CD8-positive, alpha-beta memory T cell (primary cell): Measurements from ENCODE around the gene AUTS2. TPM values are rescaled to one million over a fixed set of nuclear protein-coding genes. Genes with fewer than 3 reads are reported as not detected.

ENCODE experiments used
- CTCF ChIA-PET: fragments of 350-600 bp; sonication (Branson Sonifier 250); formaldehyde crosslinking; loops from one replicate; lab custom pipeline; 2021; ENCODE audit warnings: antibody characterized with exemption; lab: Charles Lee
- POLR2A ChIA-PET: fragments of 350-600 bp; sonication (Branson Sonifier 250); formaldehyde crosslinking; loops from one replicate; lab custom pipeline; 2021; ENCODE audit warnings: antibody characterized with exemption; lab: Charles Lee
- DNase-seq, 5 donors: peaks; one replicate each; pipeline versions ENCODE4 v3.0.0 to v3.0.0-alpha.2; 2020 to 2022; ENCODE audit warnings: mixed read lengths in 1 of 5
- H3K27ac ChIP-seq: one replicate; pipeline ENCODE4 v1.7.0; 2013; ENCODE audit warnings: low read depth, mild to moderate bottlenecking, low read length, moderate library complexity
- H3K27me3 ChIP-seq: 2 replicates; pipeline ENCODE4 v1.7.0; 2013; ENCODE audit warnings: low read length, mild to moderate bottlenecking; ENCODE audit not compliant: insufficient read depth, poor library complexity, severe bottlenecking
- H3K36me3 ChIP-seq: 2 replicates; pipeline ENCODE4 v1.7.0; 2013; ENCODE audit warnings: mild to moderate bottlenecking, low read length, moderate library complexity; ENCODE audit not compliant: insufficient read depth
- H3K4me1 ChIP-seq: 2 replicates; pipeline ENCODE4 v1.7.0; 2013; ENCODE audit warnings: mild to moderate bottlenecking, low read length, moderate library complexity; ENCODE audit not compliant: insufficient read depth
- H3K4me3 ChIP-seq: 2 replicates; pipeline ENCODE4 v1.7.0; 2013; ENCODE audit warnings: mild to moderate bottlenecking, low read length
- H3K9me3 ChIP-seq: 2 replicates; pipeline ENCODE4 v1.7.0; 2013; ENCODE audit warnings: mild to moderate bottlenecking, low read length
- H3K27ac Mint-ChIP-seq, 8 donors: one replicate each; pipeline ENCODE4 v1.8.0; 2020 to 2021; ENCODE audit warnings: mixed read lengths in 8 of 8, mild to moderate bottlenecking in 6 of 8, inconsistent platforms in 3 of 8, moderate library complexity in 3 of 8
- H3K27me3 Mint-ChIP-seq, 2 donors: one replicate each; pipeline ENCODE4 v1.8.0; 2020 to 2021; ENCODE audit warnings: mixed read lengths in 2 of 2, mild to moderate bottlenecking in 1 of 2, moderate library complexity in 1 of 2
- H3K36me3 Mint-ChIP-seq, 3 donors: one replicate each; pipeline ENCODE4 v1.8.0; 2020 to 2021; ENCODE audit warnings: mixed read lengths in 3 of 3, inconsistent platforms in 1 of 3, mild to moderate bottlenecking in 1 of 3
- H3K4me1 Mint-ChIP-seq, 3 donors: one replicate each; pipeline ENCODE4 v1.8.0; 2020 to 2021; ENCODE audit warnings: mixed read lengths in 3 of 3, inconsistent platforms in 1 of 3, mild to moderate bottlenecking in 1 of 3
- H3K4me3 Mint-ChIP-seq, 7 donors: one replicate each; pipeline ENCODE4 v1.8.0; 2020 to 2021; ENCODE audit warnings: mixed read lengths in 7 of 7, mild to moderate bottlenecking in 6 of 7, moderate library complexity in 4 of 7, inconsistent platforms in 2 of 7
- H3K9me3 Mint-ChIP-seq, 5 donors: one replicate each; pipeline ENCODE4 v1.8.0; 2020 to 2022; ENCODE audit warnings: mixed read lengths in 5 of 5, mild to moderate bottlenecking in 3 of 5, moderate library complexity in 2 of 5, inconsistent platforms in 1 of 5
- polyA plus RNA-seq: library from polyadenylated mRNA; unstranded; fragments of 300-500 nt; fragmentation: Illumina TruSeq; gene quantifications from one replicate; pipeline ENCODE4 v1.2.3, GENCODE V29; 2021
- total RNA-seq, 2 experiments: library from RNA; stranded (reverse); gene quantifications; one replicate each; pipeline ENCODE4 v1.2.3, GENCODE V29; 2021

Gene AUTS2
- total and polyA plus RNA-seq, 3 experiments from 2014 or later = 4.4 to 9.9 (median 5.3) TPM

- POLR2A ChIA-PET = no interaction called here
- H3K27ac Mint-ChIP-seq = no peak overlapping the region
- DNase-seq = no peak
Measured at GRCh38 chr7:70539617-70540016, 941.3 kb downstream of the AUTS2 start.

GRCh38 chr7:70540641-70541040, 942.4 kb downstream of the AUTS2 start:
- Mint-ChIP-seq H3K9me3 (no peaks in the 10 kb centered on the region), H3K36me3 (peaks cover 0 to 3% (median 0%) of the 10 kb centered on the region in 3 donors), H3K27ac (no peak overlapping the region), H3K27me3 (peaks cover 0 to 3% of the 10 kb centered on the region in 2 donors), H3K4me3 (no peak overlapping the region), H3K4me1 (no peaks in the 10 kb centered on the region)
- ChIA-PET POLR2A (no interaction called here), CTCF (no interaction called here)
- H3K9me3 ChIP-seq = no peaks in the 10 kb centered on the region
- H3K36me3 ChIP-seq = no peaks in the 10 kb centered on the region
- H3K4me3 ChIP-seq = no peak overlapping the region
- H3K27ac ChIP-seq = no peak overlapping the region
- no peaks in the 10 kb centered on the region for H3K27me3 ChIP-seq
- no peaks in the 10 kb centered on the region for H3K4me1 ChIP-seq
- DNase-seq = no peak

More at GRCh38 chr7:70539617-70540016, 941.3 kb downstream of the AUTS2 start:
- no peak overlapping the region for H3K4me3 Mint-ChIP-seq
- Histone ChIP-seq H3K36me3 (no peaks in the 10 kb centered on the region), H3K27me3 (no peaks in the 10 kb centered on the region), H3K4me3 (no peak overlapping the region), H3K9me3 (no peaks in the 10 kb centered on the region), H3K27ac (no peak overlapping the region), H3K4me1 (no peaks in the 10 kb centered on the region)
- H3K27me3 Mint-ChIP-seq = peaks cover 0 to 3% of the 10 kb centered on the region in 2 donors
- CTCF ChIA-PET = no interaction called here
- H3K4me1 Mint-ChIP-seq = no peaks in the 10 kb centered on the region
- no peaks in the 10 kb centered on the region for H3K9me3 Mint-ChIP-seq
- peaks cover 0 to 3% (median 0%) of the 10 kb centered on the region in 3 donors for H3K36me3 Mint-ChIP-seq

- Mint-ChIP-seq H3K36me3 (no peaks in the 10 kb centered on the region), H3K4me1 (no peaks in the 10 kb centered on the region), H3K4me3 (no peak overlapping the region), H3K27me3 (peaks cover 0 to 3% of the 10 kb centered on the region in 2 donors), H3K9me3 (no peaks in the 10 kb centered on the region), H3K27ac (peak overlapping the region in 1 of 8 donors; percentile 18)
- Histone ChIP-seq H3K4me1 (no peaks in the 10 kb centered on the region), H3K9me3 (no peaks in the 10 kb centered on the region), H3K4me3 (no peak overlapping the region), H3K36me3 (no peaks in the 10 kb centered on the region), H3K27me3 (no peaks in the 10 kb centered on the region), H3K27ac (no peak overlapping the region)
- POLR2A ChIA-PET = no interaction called here
- no peak for DNase-seq
- CTCF ChIA-PET = interaction anchor here (0.7 kb wide), 1 partner anchor 631 kb away, joined by 3 read pairs; no protein-coding TSS in a partner anchor
Measured at GRCh38 chr7:70542750-70543376, 944.6 kb downstream of the AUTS2 start.

DNA sequence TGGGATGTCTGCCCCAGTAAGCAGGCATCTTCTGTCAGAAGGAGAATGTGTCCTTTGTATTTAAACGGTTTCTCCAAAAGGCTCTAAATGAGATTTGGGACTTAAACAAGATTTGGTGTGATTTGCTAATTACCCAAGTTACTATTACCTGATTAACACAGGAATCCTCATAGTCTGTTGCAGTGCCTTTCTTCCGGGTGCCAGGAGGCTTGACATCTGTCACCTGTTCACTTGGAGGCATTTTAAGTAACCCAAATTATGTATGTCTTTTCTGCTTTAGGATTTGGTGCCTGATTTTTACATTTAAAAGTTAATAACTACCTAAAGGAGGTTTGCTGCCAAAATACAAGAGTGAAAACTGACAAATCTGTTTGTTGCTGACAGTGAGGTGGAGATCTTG, 945.7 kb downstream of the AUTS2 start:
- Histone ChIP-seq H3K27ac (no peak overlapping the region), H3K36me3 (no peaks in the 10 kb centered on the region), H3K27me3 (no peaks in the 10 kb centered on the region), H3K4me3 (no peak overlapping the region), H3K4me1 (no peaks in the 10 kb centered on the region), H3K9me3 (no peaks in the 10 kb centered on the region)
- Mint-ChIP-seq H3K27me3 (peaks cover 0 to 3% of the 10 kb centered on the region in 2 donors), H3K9me3 (no peaks in the 10 kb centered on the region), H3K36me3 (no peaks in the 10 kb centered on the region), H3K4me3 (no peak overlapping the region), H3K4me1 (no peaks in the 10 kb centered on the region), H3K27ac (peak overlapping the region in 1 of 8 donors; percentile 29)
- DNase-seq = no peak
- ChIA-PET CTCF (interaction anchor here (0.6 kb wide), 1 partner anchor 715 kb away, joined by 3 read pairs; no protein-coding TSS in a partner anchor), POLR2A (no interaction called here)

DNA sequence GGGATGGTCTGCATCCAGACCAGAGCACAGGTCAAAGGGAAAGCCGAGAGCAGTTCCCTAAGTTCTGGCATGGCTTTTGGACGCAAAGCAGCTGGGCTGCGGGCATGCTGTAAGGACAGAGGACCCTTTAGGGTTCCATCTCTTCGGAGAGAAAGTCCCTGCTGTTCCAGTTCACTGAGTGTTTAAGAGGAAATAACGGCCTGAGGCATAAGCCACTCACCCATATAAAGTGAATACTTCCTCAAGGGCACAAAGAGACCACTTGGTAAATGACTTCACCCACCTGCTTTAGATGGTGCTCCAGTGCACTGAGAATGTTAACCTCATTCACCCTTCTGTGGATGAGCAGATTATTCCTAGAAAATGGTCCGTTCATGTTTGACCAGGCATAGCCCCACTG, 946.9 kb downstream of the AUTS2 start:
- Histone ChIP-seq H3K27ac (no peak overlapping the region), H3K4me3 (no peak overlapping the region), H3K27me3 (no peaks in the 10 kb centered on the region), H3K36me3 (no peaks in the 10 kb centered on the region), H3K9me3 (no peaks in the 10 kb centered on the region), H3K4me1 (no peaks in the 10 kb centered on the region)
- DNase-seq = no peak
- ChIA-PET CTCF (no interaction called here), POLR2A (no interaction called here)
- H3K4me1 Mint-ChIP-seq = no peaks in the 10 kb centered on the region
- H3K27me3 Mint-ChIP-seq = peaks cover 0 to 7% of the 10 kb centered on the region in 2 donors
- H3K27ac Mint-ChIP-seq = no peak overlapping the region
- no peaks in the 10 kb centered on the region for H3K36me3 Mint-ChIP-seq
- H3K4me3 Mint-ChIP-seq = no peak overlapping the region
- no peaks in the 10 kb centered on the region for H3K9me3 Mint-ChIP-seq

GRCh38 chr7:70552141-70552540, 953.9 kb downstream of the AUTS2 start:
- no peaks in the 10 kb centered on the region for H3K27me3 ChIP-seq
- Mint-ChIP-seq H3K27ac (no peak overlapping the region), H3K4me1 (no peaks in the 10 kb centered on the region), H3K4me3 (no peak overlapping the region), H3K36me3 (no peaks in the 10 kb centered on the region), H3K9me3 (no peaks in the 10 kb centered on the region), H3K27me3 (peaks cover 0 to 4% of the 10 kb centered on the region in 2 donors)
- H3K4me1 ChIP-seq = no peaks in the 10 kb centered on the region
- no peak for DNase-seq
- ChIA-PET CTCF (no interaction called here), POLR2A (no interaction called here)
- H3K4me3 ChIP-seq = no peak overlapping the region
- no peak overlapping the region for H3K27ac ChIP-seq
- no peaks in the 10 kb centered on the region for H3K9me3 ChIP-seq
- no peaks in the 10 kb centered on the region for H3K36me3 ChIP-seq

- DNase-seq = no peak
- ChIA-PET CTCF (no interaction called here), POLR2A (no interaction called here)
- H3K36me3 Mint-ChIP-seq = no peaks in the 10 kb centered on the region
- Histone ChIP-seq H3K27ac (no peak overlapping the region), H3K4me1 (no peaks in the 10 kb centered on the region), H3K36me3 (no peaks in the 10 kb centered on the region), H3K4me3 (no peak overlapping the region), H3K9me3 (no peaks in the 10 kb centered on the region), H3K27me3 (no peaks in the 10 kb centered on the region)
- H3K4me3 Mint-ChIP-seq = no peak overlapping the region
- no peak overlapping the region for H3K27ac Mint-ChIP-seq
- H3K9me3 Mint-ChIP-seq = no peaks in the 10 kb centered on the region
- H3K27me3 Mint-ChIP-seq = peaks cover 0 to 4% of the 10 kb centered on the region in 2 donors
- H3K4me1 Mint-ChIP-seq = no peaks in the 10 kb centered on the region
Measured at GRCh38 chr7:70553364-70553763, 955.1 kb downstream of the AUTS2 start.

DNA sequence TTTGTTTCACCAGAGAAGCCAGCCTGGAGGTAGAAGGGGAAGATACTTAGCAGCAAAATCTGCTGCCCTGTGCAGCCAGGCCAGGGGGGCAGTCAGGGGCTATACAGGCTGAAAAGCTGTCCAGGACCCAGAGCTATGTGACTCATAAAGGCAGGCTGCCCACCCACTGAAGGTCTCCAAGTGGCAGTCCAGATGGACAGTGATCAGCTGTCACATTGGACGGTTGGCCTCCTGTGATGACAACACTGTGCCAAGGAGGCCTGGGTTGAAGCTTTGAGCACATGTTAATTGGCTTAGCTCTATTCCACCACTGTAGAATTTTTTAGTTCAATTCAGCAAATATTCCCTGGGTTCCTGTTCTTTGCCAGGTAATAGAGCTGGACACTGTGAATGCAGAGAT, 956.4 kb downstream of the AUTS2 start:
- no peaks in the 10 kb centered on the region for H3K4me1 Mint-ChIP-seq
- H3K27ac Mint-ChIP-seq = no peak overlapping the region
- DNase-seq = no peak
- Histone ChIP-seq H3K27me3 (no peaks in the 10 kb centered on the region), H3K4me3 (no peak overlapping the region), H3K9me3 (no peaks in the 10 kb centered on the region), H3K27ac (no peak overlapping the region), H3K36me3 (no peaks in the 10 kb centered on the region), H3K4me1 (no peaks in the 10 kb centered on the region)
- ChIA-PET CTCF (no interaction called here), POLR2A (no interaction called here)
- H3K9me3 Mint-ChIP-seq = peaks cover 0 to 6% (median 3%) of the 10 kb centered on the region in 5 donors
- no peak overlapping the region for H3K4me3 Mint-ChIP-seq
- H3K27me3 Mint-ChIP-seq = peaks cover 0 to 3% of the 10 kb centered on the region in 2 donors
- peaks cover 0 to 9% (median 0%) of the 10 kb centered on the region in 3 donors for H3K36me3 Mint-ChIP-seq
